ENCODE results near the gene INTS13. TPM values are rescaled to one million over a fixed set of nuclear protein-coding genes. Genes with fewer than 3 reads are reported as not detected.
"Not testable (repeated sequence)": the region's sequence is repeated elsewhere in the genome, so short reads cannot be mapped to it uniquely, and the experiment has no call there.

The INTS13 gene
- total and polyA plus RNA-seq, 4 donors, result 9.5 to 19.2 (median 14.0) TPM

DNA sequence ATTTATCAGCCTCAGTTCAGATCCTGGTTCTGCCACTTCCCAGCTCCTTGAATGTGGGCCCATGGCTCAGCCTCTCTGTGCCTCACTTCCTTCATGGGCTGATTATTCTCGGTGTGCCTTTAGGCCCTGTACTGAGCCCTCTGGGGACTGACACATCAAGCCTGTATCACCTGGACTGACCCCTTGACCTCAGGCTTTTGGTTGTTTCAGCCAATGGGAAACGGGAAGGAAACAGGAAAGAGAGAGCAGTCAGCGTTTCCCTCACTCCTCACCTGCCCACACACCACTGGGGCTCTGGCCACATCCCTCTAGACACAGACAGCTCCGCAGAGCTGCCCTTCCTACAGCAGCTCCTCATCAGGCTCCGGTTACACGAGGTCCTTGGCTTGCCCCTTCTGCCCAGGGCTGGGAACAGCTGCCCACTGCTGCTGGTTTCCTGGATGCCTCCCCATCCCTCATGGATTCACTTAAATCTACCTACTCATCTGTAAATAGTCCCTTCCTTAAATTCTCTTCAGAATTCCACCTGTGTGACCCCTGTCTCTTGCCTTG, 67.8 kb downstream of the INTS13 start:
- intact Hi-C loops (cut with DNase I), result loop anchor here in 1 of 2 donors (10.0 kb wide), 1 partner anchor 245 kb away; no protein-coding TSS in a partner anchor

DNA sequence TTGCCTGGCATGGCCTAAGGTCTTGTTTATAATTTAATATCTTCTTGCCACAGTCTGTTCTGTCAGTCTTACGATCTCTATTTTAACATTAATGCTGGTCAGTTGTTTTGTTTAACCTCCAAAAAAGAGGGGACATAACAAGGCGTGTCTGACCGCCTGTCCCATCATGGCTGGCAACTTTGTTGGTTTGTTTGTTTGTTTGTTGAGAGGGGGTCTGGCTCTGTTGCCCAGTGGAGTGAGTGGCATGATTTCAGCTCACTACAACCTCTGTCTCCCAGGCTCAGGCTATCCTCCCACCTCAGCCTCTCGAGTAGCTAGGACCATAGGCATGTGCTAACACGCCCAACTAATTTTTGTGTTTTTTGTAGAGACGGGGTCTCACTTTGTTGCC, 68.7 kb downstream of the INTS13 start:
- H3K27me3 ChIP-seq (ENCODE audit: control insufficient read depth in 1 of 2, insufficient read depth in 2 of 2, low read length in 1 of 2), result no peaks in the 10 kb centered on the region
- intact Hi-C loops (cut with DNase I), result no loop called here
- 97 to 99% methylated on average over 6 of the region's 6 CpGs for WGBS, 2 donors

More for the DNA sequence above, 67.8 kb downstream of the INTS13 start:
- ATAC-seq (ENCODE audit: low FRiP score) (no peak), DNase-seq (no peak)
- Histone ChIP-seq H3K9me3 (ENCODE audit: control insufficient read depth, low read length) (no peaks in the 10 kb centered on the region), H3K4me1 (ENCODE audit: control insufficient read depth in 1 of 2, insufficient read depth in 2 of 2, low read length in 2 of 2) (no peaks in the 10 kb centered on the region), H3K36me3 (ENCODE audit: control insufficient read depth in 1 of 2, insufficient read depth in 2 of 2, low read length in 1 of 2) (no peaks in the 10 kb centered on the region), H3K27ac (ENCODE audit: low read depth in 1 of 2, low read length in 2 of 2) (no peak overlapping the region), H3K27me3 (ENCODE audit: control insufficient read depth in 1 of 2, insufficient read depth in 2 of 2, low read length in 1 of 2) (no peaks in the 10 kb centered on the region), H3K4me3 (ENCODE audit: low read length in 2 of 2) (no peak overlapping the region)
- 89 to 93% methylated on average over 6 of the region's 6 CpGs for WGBS, 2 donors

DNA sequence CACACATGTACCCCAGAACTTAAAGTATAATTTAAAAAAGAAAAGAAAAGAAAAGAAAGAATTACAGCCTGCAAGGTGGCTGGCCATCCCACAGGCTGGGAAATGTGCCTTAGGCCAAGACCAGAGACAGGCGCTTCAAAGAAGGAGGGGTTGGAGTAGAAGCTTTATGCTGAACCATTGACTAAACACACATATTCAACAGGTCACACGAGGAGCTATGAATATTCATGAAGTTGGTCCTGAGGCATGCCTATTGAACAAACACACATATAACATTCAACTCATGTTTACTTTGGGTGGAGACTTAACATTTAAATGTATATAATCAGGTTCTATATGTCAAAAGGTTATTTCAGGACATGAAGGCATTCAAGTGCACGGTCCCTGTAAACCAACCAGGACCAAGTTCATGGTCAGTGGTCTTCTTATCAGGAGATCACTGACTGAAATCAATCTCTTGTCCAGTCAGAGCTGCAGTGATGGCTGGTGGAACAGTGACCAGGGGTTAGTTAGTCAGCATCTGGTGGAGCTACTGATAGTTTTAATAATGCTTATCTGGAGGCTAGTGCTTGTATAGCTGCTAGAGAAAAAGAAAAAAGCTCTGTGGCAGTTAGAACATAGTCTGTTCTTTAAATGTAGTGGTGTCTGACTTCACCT, 69.2 kb downstream of the INTS13 start:
- H3K27ac ChIP-seq (ENCODE audit: low read depth in 1 of 2, low read length in 2 of 2), result no peak overlapping the region
- DNase-seq (no peak), ATAC-seq (ENCODE audit: low FRiP score) (no peak)
- no peaks in the 10 kb centered on the region for H3K36me3 ChIP-seq (ENCODE audit: control insufficient read depth in 1 of 2, insufficient read depth in 2 of 2, low read length in 1 of 2)
- H3K4me3 ChIP-seq (ENCODE audit: low read length in 2 of 2), result no peak overlapping the region
- H3K9me3 ChIP-seq (ENCODE audit: control insufficient read depth, low read length), result no peaks in the 10 kb centered on the region
- H3K27me3 ChIP-seq (ENCODE audit: control insufficient read depth in 1 of 2, insufficient read depth in 2 of 2, low read length in 1 of 2), result no peaks in the 10 kb centered on the region
- 92 to 97% methylated on average over 3 of the region's 3 CpGs for WGBS, 2 donors
- intact Hi-C loops (cut with DNase I), result no loop called here
- no peaks in the 10 kb centered on the region for H3K4me1 ChIP-seq (ENCODE audit: control insufficient read depth in 1 of 2, insufficient read depth in 2 of 2, low read length in 2 of 2)

More for the DNA sequence above, 68.7 kb downstream of the INTS13 start:
- H3K4me1 ChIP-seq (ENCODE audit: control insufficient read depth in 1 of 2, insufficient read depth in 2 of 2, low read length in 2 of 2), result no peaks in the 10 kb centered on the region
- H3K4me3 ChIP-seq (ENCODE audit: low read length in 2 of 2), result no peak overlapping the region
- DNase-seq (no peak), ATAC-seq (ENCODE audit: low FRiP score) (no peak)
- no peaks in the 10 kb centered on the region for H3K36me3 ChIP-seq (ENCODE audit: control insufficient read depth in 1 of 2, insufficient read depth in 2 of 2, low read length in 1 of 2)
- H3K27ac ChIP-seq (ENCODE audit: low read depth in 1 of 2, low read length in 2 of 2), result no peak overlapping the region
- no peaks in the 10 kb centered on the region for H3K9me3 ChIP-seq (ENCODE audit: control insufficient read depth, low read length)

DNA sequence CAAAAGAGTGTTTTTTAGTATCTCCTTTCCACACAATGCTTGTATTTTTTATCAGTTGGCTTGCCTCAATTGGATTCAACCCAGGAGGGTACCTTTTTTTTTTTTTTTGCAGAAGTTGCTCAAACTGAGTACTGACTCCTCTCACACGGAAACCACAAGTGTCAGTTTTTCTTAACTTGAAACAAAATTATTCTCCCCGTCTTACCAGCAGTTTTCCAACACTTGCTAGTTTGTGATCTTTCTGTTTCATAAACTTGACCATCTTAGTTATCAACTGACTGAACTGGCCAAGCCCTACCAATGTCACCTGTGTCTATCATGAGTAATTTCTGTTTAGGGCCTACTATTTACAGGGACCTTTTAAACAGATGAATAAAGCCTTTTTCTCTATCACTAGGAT, 70.7 kb downstream of the INTS13 start:
- no peaks in the 10 kb centered on the region for H3K9me3 ChIP-seq (ENCODE audit: control insufficient read depth, low read length)
- ATAC-seq (ENCODE audit: low FRiP score) (no peak), DNase-seq (no peak)
- H3K4me3 ChIP-seq (ENCODE audit: low read length in 2 of 2), result no peak overlapping the region
- no peaks in the 10 kb centered on the region for H3K27me3 ChIP-seq (ENCODE audit: control insufficient read depth in 1 of 2, insufficient read depth in 2 of 2, low read length in 1 of 2)
- intact Hi-C loops (cut with DNase I), result no loop called here
- no peaks in the 10 kb centered on the region for H3K36me3 ChIP-seq (ENCODE audit: control insufficient read depth in 1 of 2, insufficient read depth in 2 of 2, low read length in 1 of 2)
- no peak overlapping the region for H3K27ac ChIP-seq (ENCODE audit: low read depth in 1 of 2, low read length in 2 of 2)
- 91 to 93% methylated on average over 2 of the region's 2 CpGs for WGBS, 2 donors
- H3K4me1 ChIP-seq (ENCODE audit: control insufficient read depth in 1 of 2, insufficient read depth in 2 of 2, low read length in 2 of 2), result no peaks in the 10 kb centered on the region

DNA sequence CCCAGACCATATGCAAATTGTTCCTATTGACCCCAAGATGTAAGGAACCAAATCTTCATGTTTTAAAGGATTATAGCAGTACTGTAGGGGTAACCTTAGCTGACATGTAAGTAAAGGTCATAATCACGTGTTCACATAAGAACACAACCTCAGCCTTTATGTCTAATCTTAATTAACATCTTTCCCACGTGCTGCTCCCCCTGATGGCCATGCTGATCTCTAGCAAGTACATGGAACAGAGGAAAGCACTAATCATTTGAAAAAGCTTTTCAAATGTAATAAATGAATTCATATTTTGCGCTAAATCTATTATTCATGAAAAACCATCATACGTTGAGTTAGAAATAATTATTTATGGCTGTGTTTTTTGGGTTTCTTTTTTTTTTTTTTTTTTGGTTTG, 74.3 kb downstream of the INTS13 start:
- Histone ChIP-seq H3K27ac (ENCODE audit: low read depth in 1 of 2, low read length in 2 of 2) (no peak overlapping the region), H3K9me3 (ENCODE audit: control insufficient read depth, low read length) (no peaks in the 10 kb centered on the region), H3K4me1 (ENCODE audit: control insufficient read depth in 1 of 2, insufficient read depth in 2 of 2, low read length in 2 of 2) (no peaks in the 10 kb centered on the region), H3K4me3 (ENCODE audit: low read length in 2 of 2) (no peak overlapping the region), H3K27me3 (ENCODE audit: control insufficient read depth in 1 of 2, insufficient read depth in 2 of 2, low read length in 1 of 2) (no peaks in the 10 kb centered on the region), H3K36me3 (ENCODE audit: control insufficient read depth in 1 of 2, insufficient read depth in 2 of 2, low read length in 1 of 2) (no peaks in the 10 kb centered on the region)
- intact Hi-C loops (cut with DNase I), result no loop called here
- ATAC-seq (ENCODE audit: low FRiP score) (no peak), DNase-seq (no peak)
- WGBS, 2 donors, result 61 to 63% methylated on average over 4 of the region's 4 CpGs

DNA sequence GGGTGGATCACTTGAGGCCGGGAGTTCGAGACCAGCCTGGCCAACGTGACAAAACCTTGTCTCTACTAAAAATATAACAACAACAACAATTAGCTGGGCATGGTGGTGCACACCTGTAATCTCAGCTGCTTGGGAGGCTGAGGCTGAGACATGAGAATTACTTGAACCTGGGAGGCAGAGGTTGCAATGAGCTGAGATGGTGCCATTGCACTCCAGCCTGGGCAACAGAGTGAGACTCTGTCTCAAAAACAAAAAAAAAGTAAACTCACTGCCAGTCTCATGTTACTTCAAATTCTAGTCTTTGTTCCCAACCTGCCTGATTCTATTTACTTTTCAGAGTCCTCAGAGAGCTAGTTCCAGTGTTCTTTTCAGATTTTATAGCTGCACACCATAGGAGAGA, 75.0 kb downstream of the INTS13 start:
- DNase-seq; H3K36me3 ChIP-seq (ENCODE audit: control insufficient read depth in 1 of 2, insufficient read depth in 2 of 2, low read length in 1 of 2); H3K27me3 ChIP-seq (ENCODE audit: control insufficient read depth in 1 of 2, insufficient read depth in 2 of 2, low read length in 1 of 2); H3K9me3 ChIP-seq (ENCODE audit: control insufficient read depth, low read length); intact Hi-C loops (cut with DNase I); H3K4me3 ChIP-seq (ENCODE audit: low read length in 2 of 2); ATAC-seq (ENCODE audit: low FRiP score); H3K27ac ChIP-seq (ENCODE audit: low read depth in 1 of 2, low read length in 2 of 2); H3K4me1 ChIP-seq (ENCODE audit: control insufficient read depth in 1 of 2, insufficient read depth in 2 of 2, low read length in 2 of 2): not testable (repeated sequence)
- WGBS, 2 donors, result 91 to 95% methylated on average over 3 of the region's 3 CpGs

DNA sequence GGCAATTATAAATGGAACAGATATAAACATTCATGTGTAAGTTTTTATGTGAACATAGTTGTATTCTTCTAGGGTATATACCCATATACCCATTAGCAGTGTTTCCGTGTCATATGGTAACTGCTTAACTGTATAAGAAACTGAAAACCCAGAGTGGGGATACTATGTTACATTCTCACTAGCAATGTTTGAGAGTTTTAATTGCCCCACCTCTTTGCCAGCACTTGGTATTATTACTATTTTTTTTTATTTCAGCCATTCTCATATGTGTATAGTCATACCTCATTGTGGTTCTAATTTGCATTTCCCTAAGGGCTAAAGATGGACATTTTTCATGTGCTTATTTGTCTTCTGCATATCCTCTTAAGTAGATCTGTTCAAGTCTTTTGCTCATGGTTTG, 76.1 kb downstream of the INTS13 start:
- Histone ChIP-seq H3K9me3 (ENCODE audit: control insufficient read depth, low read length) (no peaks in the 10 kb centered on the region), H3K27me3 (ENCODE audit: control insufficient read depth in 1 of 2, insufficient read depth in 2 of 2, low read length in 1 of 2) (no peaks in the 10 kb centered on the region), H3K27ac (ENCODE audit: low read depth in 1 of 2, low read length in 2 of 2) (no peak overlapping the region), H3K4me1 (ENCODE audit: control insufficient read depth in 1 of 2, insufficient read depth in 2 of 2, low read length in 2 of 2) (no peaks in the 10 kb centered on the region), H3K4me3 (ENCODE audit: low read length in 2 of 2) (no peak overlapping the region), H3K36me3 (ENCODE audit: control insufficient read depth in 1 of 2, insufficient read depth in 2 of 2, low read length in 1 of 2) (no peaks in the 10 kb centered on the region)
- 97 to 100% methylated on average over 1 of the region's 1 CpG for WGBS, 2 donors
- ATAC-seq (ENCODE audit: low FRiP score) (no peak), DNase-seq (no peak)
- intact Hi-C loops (cut with DNase I), result no loop called here

DNA sequence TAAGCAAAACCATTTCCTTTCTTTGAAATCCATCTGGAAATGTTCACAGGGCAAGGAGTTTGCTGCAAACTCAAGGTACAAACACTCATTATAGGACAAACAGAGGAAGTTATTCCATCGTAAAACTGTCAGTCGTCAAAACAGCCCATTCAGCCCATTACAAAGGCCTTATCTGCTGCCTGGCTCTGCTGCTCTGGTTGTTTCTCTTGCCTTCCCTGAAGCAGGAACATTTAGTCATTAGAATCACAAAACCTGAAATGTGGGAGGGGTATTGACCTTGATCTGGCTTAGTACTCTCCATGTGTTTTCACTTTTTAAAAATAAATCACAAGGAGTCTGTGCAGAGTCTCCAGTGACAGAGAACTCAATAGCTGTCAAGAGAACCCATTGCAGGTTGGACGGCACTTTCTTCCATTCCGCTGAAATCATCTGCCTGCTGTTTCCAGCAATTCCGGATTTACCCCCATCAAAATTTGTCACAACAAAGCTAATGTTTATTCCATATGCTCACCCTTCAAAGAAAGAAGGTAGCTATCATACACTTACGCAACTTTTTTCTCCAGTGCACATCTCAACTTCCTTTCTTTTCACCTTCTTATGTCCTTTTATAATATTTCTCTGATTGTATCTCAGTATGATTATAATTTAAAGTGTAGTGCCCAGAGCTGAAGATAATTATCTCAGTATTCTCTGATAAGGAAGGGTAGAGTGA, 80.2 kb downstream of the INTS13 start:
- intact Hi-C loops (cut with DNase I), result loop anchor here in 1 of 2 donors (10.0 kb wide), 1 partner anchor 157 kb away; the partner anchor contains the start of gene TM7SF3
- ATAC-seq (ENCODE audit: low FRiP score) (no peak), DNase-seq (no peak)
- WGBS, 2 donors, result 67 to 68% methylated on average over 6 of the region's 6 CpGs
- H3K36me3 ChIP-seq (ENCODE audit: control insufficient read depth in 1 of 2, insufficient read depth in 2 of 2, low read length in 1 of 2), result no peaks in the 10 kb centered on the region
- no peak overlapping the region for H3K4me3 ChIP-seq (ENCODE audit: low read length in 2 of 2)
- no peak overlapping the region for H3K27ac ChIP-seq (ENCODE audit: low read depth in 1 of 2, low read length in 2 of 2)
- H3K4me1 ChIP-seq (ENCODE audit: control insufficient read depth in 1 of 2, insufficient read depth in 2 of 2, low read length in 2 of 2), result no peaks in the 10 kb centered on the region
- H3K27me3 ChIP-seq (ENCODE audit: control insufficient read depth in 1 of 2, insufficient read depth in 2 of 2, low read length in 1 of 2), result no peaks in the 10 kb centered on the region
- no peaks in the 10 kb centered on the region for H3K9me3 ChIP-seq (ENCODE audit: control insufficient read depth, low read length)

All from aorta (tissue), 5 donors.